ENCODE data around the gene SYNGR2. TPM values are rescaled to one million over a fixed set of nuclear protein-coding genes. Genes with fewer than 3 reads are reported as not detected.

Gene SYNGR2
- total and polyA plus RNA-seq, 9 of the 15 experiments (the other 6 are each of a cell fraction or from before 2014, with no cell fraction given), result 1.4 to 173 (median 87.8) TPM

DNA sequence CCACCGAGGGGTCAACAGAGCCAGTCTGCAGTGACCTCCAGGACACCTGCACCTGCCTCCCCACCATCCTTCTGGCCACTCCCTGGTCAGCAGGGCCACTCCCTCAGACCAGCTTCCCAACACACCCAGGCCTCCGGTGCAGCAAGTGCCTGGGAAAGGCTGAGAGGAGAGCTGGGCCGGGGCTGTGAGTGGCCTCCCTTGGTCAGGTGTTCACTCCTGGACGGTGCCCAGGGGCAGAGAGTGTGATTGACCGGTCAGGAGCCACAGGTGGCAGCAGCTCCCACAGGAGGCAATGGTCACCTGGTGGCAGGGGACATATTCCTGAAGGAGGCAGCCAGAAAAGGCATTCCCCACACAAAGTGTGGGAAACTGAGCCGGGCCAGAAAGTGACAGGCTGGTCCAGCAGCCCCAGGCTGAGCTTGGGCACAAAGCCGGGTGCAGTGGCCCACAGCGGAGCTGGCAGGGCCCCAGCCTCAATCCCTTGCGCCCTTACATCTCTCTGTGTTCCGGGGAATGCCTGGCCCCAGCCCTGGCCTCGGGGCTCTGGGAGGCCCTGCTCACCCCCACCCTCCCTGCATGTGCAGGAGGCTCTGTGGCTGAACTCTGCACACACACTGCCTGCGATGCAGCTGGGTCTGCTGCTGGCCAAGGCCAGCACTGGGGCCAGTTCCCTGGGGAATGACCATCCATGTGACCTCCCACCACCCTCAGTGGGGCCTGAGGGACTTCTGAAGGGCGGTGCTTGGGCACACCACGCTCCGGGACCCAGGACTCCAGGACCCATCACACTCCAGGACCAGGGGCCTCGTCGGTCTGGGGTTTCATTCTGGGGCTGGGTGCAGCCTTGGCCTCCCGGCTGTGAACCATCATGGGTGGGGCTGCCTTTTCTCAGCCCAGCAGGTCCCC, 23.4 kb upstream of the SYNGR2 start:
- no peak for FAIRE-seq
- Histone ChIP-seq H3K79me2 (ENCODE audit: control insufficient read depth, insufficient read depth, low read length) (peaks cover 33% of the 10 kb centered on the region), H3K9ac (ENCODE audit: insufficient read depth in 1 of 2, low read depth in 2 of 2, low read length in 2 of 2) (peak overlapping the region; percentile 72 to 87), H4K20me1 (replicated peaks; ENCODE audit: control insufficient read depth, insufficient read depth, low read length) (no peaks in the 10 kb centered on the region), H3K27me3 (ENCODE audit: control insufficient read depth in 2 of 2, insufficient read depth in 2 of 2, low read length in 2 of 2) (no peaks in the 10 kb centered on the region), H3K9me3 (replicated peaks; ENCODE audit: control insufficient read depth, insufficient read depth, low read depth, low read length) (no peaks in the 10 kb centered on the region), H3K4me3 (no peak overlapping the region), H3K9me1 (ENCODE audit: control insufficient read depth, insufficient read depth, low read length) (peaks cover 2% of the 10 kb centered on the region), H3K36me3 (ENCODE audit: control insufficient read depth, insufficient read depth, low read length) (no peaks in the 10 kb centered on the region), H3K4me2 (ENCODE audit: insufficient read depth, low read length) (peak overlapping the region; percentile 89), H2AFZ (ENCODE audit: low read depth, low read length) (peak overlapping the region; percentile 87), H3K4me1 (replicated peaks in 1 of 2; ENCODE audit: control insufficient read depth in 2 of 2, insufficient read depth in 2 of 2, low read length in 2 of 2) (peaks cover 55 to 93% of the 10 kb centered on the region in 2 experiments), H3K27ac (ENCODE audit: extremely low read depth, low read depth, low read length) (peak overlapping the region; percentile 85)
- in situ Hi-C loops (cut with MboI), result no loop called here
- DNase-seq (ENCODE audit: extremely low read depth in 1 of 4, low spot score in 3 of 4), result no peak
- intact Hi-C loops (cut with micrococcal nuclease), result loop anchor here (5.0 kb wide), 1 partner anchor 32 kb away; no protein-coding TSS in a partner anchor
- ChIA-PET CTCF (ENCODE audit: low intra/inter-chr PET ratio) (no interaction called here), POLR2A (interaction anchor here (0.7 to 1.4 kb wide), 4 partner anchors 18 to 43 kb away, joined by 3 to 5 read pairs (median 4); no protein-coding TSS in a partner anchor)
- ATAC-seq, result peak; percentile 7
- BruUV-seq (replicated peaks), result no TSS peak
- 23% methylated on average over 13 of the region's 18 CpGs for WGBS (ENCODE audit: insufficient coverage, low coverage, missing lambda C conversion rate)
- TF ChIP-seq POLR2AphosphoS2 (IDR thresholded peaks at IDR 0.05; ENCODE audit: low read length) (no peak), NRF1 (conservative IDR thresholded peaks at IDR 0.05 in 1 of 2, IDR thresholded peaks at IDR 0.05 in 1 of 2) (peak in 1 of 2 experiments; percentile 12; a peak in 1 of 4 replicates), ERF (CRISPR knock-in tag; IDR thresholded peaks at IDR 0.05) (no peak), NELFE (IDR thresholded peaks at IDR 0.05; ENCODE audit: insufficient read depth, insufficient read length) (no peak), MTA3 (IDR thresholded peaks at IDR 0.05; ENCODE audit: borderline replicate concordance) (0 out of 2 replicates have a peak, but pooled peaks have one; percentile 15), ZNF766 (CRISPR knock-in tag; conservative IDR thresholded peaks at IDR 0.05) (no peak), SPI1 (IDR thresholded peaks at IDR 0.05; ENCODE audit: borderline replicate concordance, low read depth, low read length) (no peak), HDAC6 (IDR thresholded peaks at IDR 0.05; ENCODE audit: low read depth, low read length) (no peak), RAD51 (IDR thresholded peaks at IDR 0.05; ENCODE audit: borderline replicate concordance, low read depth) (no peak), ZFX (CRISPR knock-in tag; IDR thresholded peaks at IDR 0.05) (peak; percentile 59), RBM14 (IDR thresholded peaks at IDR 0.05; ENCODE audit: borderline replicate concordance, insufficient read depth, low read depth, low read length) (no peak), PTTG1 (tag; IDR thresholded peaks at IDR 0.05; ENCODE audit: low read depth) (no peak), ZNF431 (CRISPR knock-in tag; IDR thresholded peaks at IDR 0.05) (no peak), RBFOX2 (IDR thresholded peaks at IDR 0.05; ENCODE audit: low read depth, low read length) (peak; percentile 12; the same call in 1 of the 2 replicates), MED1 (CRISPR knock-in tag; IDR thresholded peaks at IDR 0.05; ENCODE audit: borderline replicate concordance) (no peak), HDAC2 (IDR thresholded peaks at IDR 0.05) (no peak), KAT7 (CRISPR knock-in tag; IDR thresholded peaks at IDR 0.05; ENCODE audit: borderline replicate concordance) (peak; percentile 60; the same call in 1 of the 2 replicates)
- TF ChIP-seq, protein P1, sequence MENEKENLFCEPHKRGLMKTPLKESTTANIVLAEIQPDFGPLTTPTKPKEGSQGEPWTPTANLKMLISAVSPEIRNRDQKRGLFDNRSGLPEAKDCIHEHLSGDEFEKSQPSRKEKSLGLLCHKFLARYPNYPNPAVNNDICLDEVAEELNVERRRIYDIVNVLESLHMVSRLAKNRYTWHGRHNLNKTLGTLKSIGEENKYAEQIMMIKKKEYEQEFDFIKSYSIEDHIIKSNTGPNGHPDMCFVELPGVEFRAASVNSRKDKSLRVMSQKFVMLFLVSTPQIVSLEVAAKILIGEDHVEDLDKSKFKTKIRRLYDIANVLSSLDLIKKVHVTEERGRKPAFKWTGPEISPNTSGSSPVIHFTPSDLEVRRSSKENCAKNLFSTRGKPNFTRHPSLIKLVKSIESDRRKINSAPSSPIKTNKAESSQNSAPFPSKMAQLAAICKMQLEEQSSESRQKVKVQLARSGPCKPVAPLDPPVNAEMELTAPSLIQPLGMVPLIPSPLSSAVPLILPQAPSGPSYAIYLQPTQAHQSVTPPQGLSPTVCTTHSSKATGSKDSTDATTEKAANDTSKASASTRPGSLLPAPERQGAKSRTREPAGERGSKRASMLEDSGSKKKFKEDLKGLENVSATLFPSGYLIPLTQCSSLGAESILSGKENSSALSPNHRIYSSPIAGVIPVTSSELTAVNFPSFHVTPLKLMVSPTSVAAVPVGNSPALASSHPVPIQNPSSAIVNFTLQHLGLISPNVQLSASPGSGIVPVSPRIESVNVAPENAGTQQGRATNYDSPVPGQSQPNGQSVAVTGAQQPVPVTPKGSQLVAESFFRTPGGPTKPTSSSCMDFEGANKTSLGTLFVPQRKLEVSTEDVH (IDR thresholded peaks at IDR 0.05; ENCODE audit: low read depth, partially characterized antibody), result no peak
- TF ChIP-seq, protein P2, sequence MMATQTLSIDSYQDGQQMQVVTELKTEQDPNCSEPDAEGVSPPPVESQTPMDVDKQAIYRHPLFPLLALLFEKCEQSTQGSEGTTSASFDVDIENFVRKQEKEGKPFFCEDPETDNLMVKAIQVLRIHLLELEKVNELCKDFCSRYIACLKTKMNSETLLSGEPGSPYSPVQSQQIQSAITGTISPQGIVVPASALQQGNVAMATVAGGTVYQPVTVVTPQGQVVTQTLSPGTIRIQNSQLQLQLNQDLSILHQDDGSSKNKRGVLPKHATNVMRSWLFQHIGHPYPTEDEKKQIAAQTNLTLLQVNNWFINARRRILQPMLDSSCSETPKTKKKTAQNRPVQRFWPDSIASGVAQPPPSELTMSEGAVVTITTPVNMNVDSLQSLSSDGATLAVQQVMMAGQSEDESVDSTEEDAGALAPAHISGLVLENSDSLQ (IDR thresholded peaks at IDR 0.05), result no peak

Measured in K562 (cell line).